Measurements from ENCODE around the gene ZNF254.

ZNF254 gene

GRCh38 chr19:24178207-24178606, 91.2 kb downstream of the ZNF254 start:
- H3K27ac ChIP-seq, result no peak overlapping the region
- ChIA-PET CTCF (no interaction called here), POLR2A (ENCODE audit: low non-redundant PET) (no interaction called here)
- no peak for TF ChIP-seq CTCF (conservative IDR thresholded peaks at IDR 0.05; ENCODE audit: low read depth)
- DNase-seq (ENCODE audit: low spot score), result no peak
